ENCODE data around the gene PACS2. TPM values are rescaled to one million over a fixed set of nuclear protein-coding genes. Genes with fewer than 3 reads are reported as not detected.

The PACS2 gene
- total and polyA plus RNA-seq, 2 of the 8 experiments (the other 6 are each of a cell fraction or from before 2014, with no cell fraction given), result 38.0 to 62.8 TPM

DNA sequence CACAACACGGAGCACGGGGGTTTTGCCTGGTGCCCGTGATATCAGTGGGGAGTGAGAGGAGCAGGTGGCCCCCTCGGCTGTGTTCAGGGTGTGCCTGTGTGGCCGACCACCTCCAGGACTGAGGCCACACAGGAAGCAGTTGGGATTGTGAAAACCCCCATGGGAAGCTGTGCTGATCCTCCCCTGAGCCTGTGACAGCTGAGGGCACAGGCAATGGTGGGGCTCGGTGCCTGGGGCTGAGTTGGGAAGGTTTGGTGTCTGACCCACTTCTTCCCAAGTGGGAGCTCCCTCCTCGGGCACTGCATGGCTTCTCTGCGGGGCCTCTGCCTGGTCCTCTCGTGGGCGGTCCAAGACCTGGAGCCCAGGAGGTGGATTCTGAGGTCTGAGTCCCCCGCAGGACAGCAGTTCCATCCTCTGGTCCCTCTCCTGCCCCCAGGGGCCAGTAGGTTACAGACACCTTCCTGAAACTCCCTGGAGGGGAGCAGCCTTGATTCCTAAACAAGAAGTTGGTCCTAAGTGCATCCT lies 17.9 kb downstream of the PACS2 start:
- TF ChIP-seq, protein P1, sequence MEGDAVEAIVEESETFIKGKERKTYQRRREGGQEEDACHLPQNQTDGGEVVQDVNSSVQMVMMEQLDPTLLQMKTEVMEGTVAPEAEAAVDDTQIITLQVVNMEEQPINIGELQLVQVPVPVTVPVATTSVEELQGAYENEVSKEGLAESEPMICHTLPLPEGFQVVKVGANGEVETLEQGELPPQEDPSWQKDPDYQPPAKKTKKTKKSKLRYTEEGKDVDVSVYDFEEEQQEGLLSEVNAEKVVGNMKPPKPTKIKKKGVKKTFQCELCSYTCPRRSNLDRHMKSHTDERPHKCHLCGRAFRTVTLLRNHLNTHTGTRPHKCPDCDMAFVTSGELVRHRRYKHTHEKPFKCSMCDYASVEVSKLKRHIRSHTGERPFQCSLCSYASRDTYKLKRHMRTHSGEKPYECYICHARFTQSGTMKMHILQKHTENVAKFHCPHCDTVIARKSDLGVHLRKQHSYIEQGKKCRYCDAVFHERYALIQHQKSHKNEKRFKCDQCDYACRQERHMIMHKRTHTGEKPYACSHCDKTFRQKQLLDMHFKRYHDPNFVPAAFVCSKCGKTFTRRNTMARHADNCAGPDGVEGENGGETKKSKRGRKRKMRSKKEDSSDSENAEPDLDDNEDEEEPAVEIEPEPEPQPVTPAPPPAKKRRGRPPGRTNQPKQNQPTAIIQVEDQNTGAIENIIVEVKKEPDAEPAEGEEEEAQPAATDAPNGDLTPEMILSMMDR (IDR thresholded peaks at IDR 0.05; ENCODE audit: control extremely low read depth in 1 of 3, insufficient read depth in 1 of 3, low read depth in 1 of 3, low read length in 3 of 3), result peak in 1 of 3 experiments; percentile 4; a peak in 1 of 4 replicates
- TF ChIP-seq SP2 (IDR thresholded peaks at IDR 0.05; ENCODE audit: low read length) (no peak), EGR1 (IDR thresholded peaks at IDR 0.05; ENCODE audit: borderline replicate concordance, low read depth, low read length) (no peak), JUND (IDR thresholded peaks at IDR 0.05; ENCODE audit: low read length) (no peak), RAD21 (IDR thresholded peaks at IDR 0.05 in 1 of 2, conservative IDR thresholded peaks at IDR 0.05 in 1 of 2; ENCODE audit: low read depth in 2 of 2, low read length in 2 of 2) (no peak; a peak in 1 of 4 replicates), BCL11A (IDR thresholded peaks at IDR 0.05; ENCODE audit: low read depth in 2 of 2, low read length in 2 of 2) (no peak)
- Histone ChIP-seq H3K23ac (ENCODE audit: insufficient read length) (no peak overlapping the region), H3K4me1 (replicated peaks in 1 of 4; ENCODE audit: control insufficient read depth in 3 of 4, insufficient read depth in 4 of 4, low read length in 3 of 4) (peaks cover 6 to 19% (median 12%) of the 10 kb centered on the region in 4 experiments; a peak in 6 of 7 replicates), H2BK5ac (ENCODE audit: low read depth, low read length) (peak overlapping the region; percentile 12; the same call in 1 of the 2 replicates), H3K18ac (ENCODE audit: extremely low read depth, low read length) (no peak overlapping the region), H4K5ac (ENCODE audit: insufficient read length, low read depth, low read length) (no peak overlapping the region), H3K27ac (ENCODE audit: low read depth, low read length) (no peak overlapping the region), H3K79me2 (ENCODE audit: control insufficient read depth in 1 of 2, insufficient read depth in 2 of 2, low read length in 2 of 2) (peaks cover 0 to 69% of the 10 kb centered on the region in 2 experiments; a peak in 2 of 4 replicates), H3K4me2 (ENCODE audit: insufficient read depth in 1 of 2, low read depth in 2 of 2, low read length in 2 of 2) (no peak overlapping the region), H3K4ac (replicated peaks; ENCODE audit: insufficient read length, low read depth, low read length) (no peak overlapping the region), H2AFZ (ENCODE audit: low read length) (no peak overlapping the region), H2BK20ac (ENCODE audit: low read length) (no peak overlapping the region), H3K23me2 (ENCODE audit: low read depth, low read length) (no peaks in the 10 kb centered on the region), H3K56ac (replicated peaks; ENCODE audit: insufficient read length, low read depth, low read length) (no peak overlapping the region), H3K4me3 (ENCODE audit: extremely low read depth in 1 of 4, insufficient read depth in 2 of 4, low read depth in 3 of 4, low read length in 4 of 4) (no peak overlapping the region), H3K14ac (ENCODE audit: insufficient read length) (no peak overlapping the region), H2BK12ac (ENCODE audit: low read depth, low read length) (no peak overlapping the region), H3K9me3 (ENCODE audit: insufficient read depth in 2 of 2, low read depth in 1 of 2, low read length in 1 of 2) (no peaks in the 10 kb centered on the region), H2AK5ac (ENCODE audit: low read depth, low read length) (no peak overlapping the region), H4K20me1 (replicated peaks in 1 of 2; ENCODE audit: control insufficient read depth in 1 of 2, insufficient read depth in 2 of 2, low read length in 2 of 2) (peaks cover 29 to 57% of the 10 kb centered on the region in 2 experiments), H2BK120ac (replicated peaks; ENCODE audit: low read depth, low read length) (no peak overlapping the region), H4K8ac (ENCODE audit: extremely low read depth, insufficient read depth, low read length) (no peak overlapping the region), H3K36me3 (ENCODE audit: control insufficient read depth in 2 of 4, insufficient read depth in 4 of 4, low read length in 3 of 4) (no peaks in the 10 kb centered on the region), H4K91ac (replicated peaks; ENCODE audit: insufficient read length, low read length) (no peak overlapping the region), H2BK15ac (ENCODE audit: low read length) (no peak overlapping the region), H3K9ac (replicated peaks in 1 of 4; ENCODE audit: extremely low read depth in 1 of 4, low read depth in 3 of 4, low read length in 3 of 4) (no peak overlapping the region), H3K27me3 (replicated peaks in 1 of 4; ENCODE audit: control insufficient read depth in 3 of 4, extremely low read depth in 1 of 4, insufficient read depth in 3 of 4, low read length in 3 of 4) (no peaks in the 10 kb centered on the region), H3K79me1 (ENCODE audit: low read depth, low read length) (peaks cover 49% of the 10 kb centered on the region)
- FAIRE-seq (no peak), DNase-seq (ENCODE audit: low read depth in 1 of 2, low spot score in 2 of 2) (no peak)
- WGBS, 2 experiments (ENCODE audit: extremely low coverage in 1 of 2, insufficient coverage in 1 of 2, insufficient read length in 1 of 2, insufficient replicate concordance in 2 of 2, low coverage in 1 of 2, low lambda C conversion rate in 2 of 2, missing lambda C conversion rate in 1 of 2), result 85% methylated on average over 11 of the region's 11 CpGs; no CpG with 5 or more reads in 1 of the 2 experiments
- ChIA-PET POLR2A (ENCODE audit: partially characterized antibody) (no interaction called here), CTCF (ENCODE audit: partially characterized antibody) (interaction anchor here (1.0 to 1.4 kb wide), 3 partner anchors 27 to 60 kb away, joined by 3 to 4 read pairs (median 3); no protein-coding TSS in a partner anchor)

Measured in H1 (cell line).